Measurements from ENCODE around the gene OSBP2.

OSBP2 gene

GRCh38 chr22:30947173-30947815, 252.6 kb downstream of the OSBP2 start:
- DNase-seq: peak; percentile 74

GRCh38 chr22:30947816-30948454, 253.3 kb downstream of the OSBP2 start:
- DNase-seq: peak; percentile 19

GRCh38 chr22:30948930-30949342, 254.3 kb downstream of the OSBP2 start:
- no peak for DNase-seq

- DNase-seq: no peak
Measured at GRCh38 chr22:30949934-30950660, 255.4 kb downstream of the OSBP2 start.

GRCh38 chr22:30953206-30953605, 258.5 kb downstream of the OSBP2 start:
- DNase-seq: no peak

- no peak for DNase-seq
Measured at GRCh38 chr22:30955153-30955552, 260.5 kb downstream of the OSBP2 start.

Measured in NCI-H526 treated with DMSO at 0.1 percent for 48 hours (cell line).